Heart left ventricle (tissue), 16 donors: ENCODE measurements around the gene RAB32. TPM values are rescaled to one million over a fixed set of nuclear protein-coding genes. Genes with fewer than 3 reads are reported as not detected.

Source experiments
- ATAC-seq, 4 donors: fragments of 200-7000 bp; cut with Tn5 transposase; one replicate each; pipeline ENCODE4 v1.9.1; 2020 to 2022; ENCODE audit warnings: moderate library complexity in 4 of 4, mild to moderate bottlenecking in 3 of 4, moderate number of reproducible peaks in 1 of 4
- DNase-seq, 5 donors: peaks; one replicate each; pipeline ENCODE4 v3.0.0-alpha.2; 2020
- H3K27ac ChIP-seq, 12 donors: fragments of 200-600 bp; sonication (generic) in 4 of 12; one replicate each; pipeline versions ENCODE4 v1.5.0 to v1.8.0; 2016 to 2022; ENCODE audit warnings: mild to moderate bottlenecking in 2 of 12
- H3K27me3 ChIP-seq, 9 donors: fragments of 200-600 bp; sonication (generic) in 2 of 9; one replicate each; pipeline versions ENCODE4 v1.5.1 to v1.8.0; 2016 to 2022; ENCODE audit warnings: mild to moderate bottlenecking in 3 of 9
- H3K36me3 ChIP-seq, 9 donors: fragments of 200-600 bp; sonication (generic) in 2 of 9; one replicate each; pipeline versions ENCODE4 v1.5.0 to v1.8.0; 2018 to 2022; ENCODE audit warnings: mild to moderate bottlenecking in 2 of 9
- H3K4me1 ChIP-seq, 12 donors: fragments of 200-600 bp; sonication (generic) in 4 of 12; one replicate each; pipeline versions ENCODE4 v1.5.0 to v1.8.0; 2016 to 2022; ENCODE audit warnings: mild to moderate bottlenecking in 3 of 12
- H3K4me3 ChIP-seq, 12 donors: fragments of 200-600 bp; sonication (generic) in 4 of 12; one replicate each; pipeline versions ENCODE4 v1.5.0 to v1.8.0; 2017 to 2022; ENCODE audit warnings: mild to moderate bottlenecking in 9 of 12, moderate library complexity in 4 of 12
- H3K9me3 ChIP-seq, 12 donors: fragments of 200-600 bp; sonication (generic) in 4 of 12; one replicate each; pipeline versions ENCODE4 v1.5.0 to v1.8.0; 2016 to 2022; ENCODE audit warnings: mild to moderate bottlenecking in 1 of 12
- CTCF ChIP-seq, 12 donors: fragments of 200-600 bp; sonication (generic) in 4 of 12; IDR thresholded peaks; one replicate each; pipeline versions ENCODE4 v1.5.0 to v1.8.0; 2018 to 2022; ENCODE audit warnings: antibody characterized with exemption in 12 of 12, mild to moderate bottlenecking in 5 of 12
- POLR2A ChIP-seq, 2 donors: fragments of 450-650 bp; IDR thresholded peaks; one replicate each; pipeline ENCODE4 v1.6.1; 2017; ENCODE audit warnings: antibody characterized with exemption in 2 of 2, mild to moderate bottlenecking in 2 of 2, moderate library complexity in 2 of 2
- WGBS, 4 donors: extraction: QIAGEN DNeasy Blood & Tissue Kit in 2 of 4; methylation state at CpG; one replicate each; pipeline versions ENCODE4 v1.1.5 to v1.1.7; 2013 to 2018; 5-methylcytosine and 5-hydroxymethylcytosine counted together
- intact Hi-C, 10 donors: fragments of 100-400 bp; cut with DNase I; formaldehyde crosslinking; loops; one replicate each; pipeline versions ENCODE4 v1.11.1 to v1.14.2; 2022
- polyA plus RNA-seq, 2 donors: library from polyadenylated mRNA; stranded (reverse); fragments of 200-250 nt; gene quantifications; one replicate each; pipeline ENCODE4 v1.2.3, GENCODE V29; 2013
- total RNA-seq, 9 donors: library from RNA; depleted of rRNA in 2 of 9; stranded (reverse); fragments of >200 nt in 2 of 9; fragmentation: NEBNext Ultra II Directional in 3 of 9; extraction: Animal tissue kit (Norgen Biotek cat#: 25700) in 3 of 9; gene quantifications; one replicate each; pipeline versions ENCODE4 v1.1.0 to v1.2.4, GENCODE V29; 2016 to 2023
- donor health status: ischemic (EF 13 %, LVEDD 7.1; RV severe dilation, severe dysfunction).
- donor health status: healthy with polysubstance abuse.
- donor health status: DM: no; HTN: yes; CAD: no.
- donor health status: DM: no; HTN: no; CAD: no.
- donor health status: ischemic (EF 25% LVEDD 6.9; RV normal size, moderate dysfunction).
- donor health status: ischemic (EF 25% LVEDD 5.7; RV mildly dilated, moderate dysfunction).
- donor health status: healthy.
- donor health status: DM: yes; HTN: yes; CAD: no.
- donor health status: ischemic (EF 35%, LVEDD 5.7; RV mildly dilated, moderate dysfunction).
- donor health status: nonischemic (EF 11% LVEDD 7.7; RV severe dilation, severe dysfunction).
- donor health status: DM: yes; HTN: yes; CAD: no.
- donor health status: PGD.
- donor health status: ischemic (EF 29% LVEDD 5.4; RV normal size, mild dysfunction).
- donor health status: nonischemic (EF 23%, LVEDD 6.1; RV moderate dilation, normal function).

The RAB32 gene
- total and polyA plus RNA-seq, 11 donors, result 1.9 to 22.7 (median 7.7) TPM

- DNase-seq (no peak), ATAC-seq (no peak)
- Histone ChIP-seq H3K27me3 (no peaks in the 10 kb centered on the region), H3K4me3 (no peak overlapping the region), H3K36me3 (peaks cover 0 to 37% (median 23%) of the 10 kb centered on the region in 9 donors), H3K9me3 (no peaks in the 10 kb centered on the region), H3K4me1 (peaks cover 0 to 67% (median 22%) of the 10 kb centered on the region in 12 donors), H3K27ac (no peak overlapping the region)
- WGBS, 4 donors, result 83 to 96% (median 94%) methylated on average over 2 of the region's 2 CpGs
- TF ChIP-seq POLR2A (IDR thresholded peaks at IDR 0.05) (no peak), CTCF (IDR thresholded peaks at IDR 0.05) (no peak)
- intact Hi-C loops, result loop anchor here in 5 of 10 donors (10.0 kb wide), 4 partner anchors 146 to 734 kb away; partner anchors contain the start of genes SHPRH (in 3 of the 5) and FBXO30 (in 1 of the 5)
Observed at GRCh38 chr6:146548898-146549374, 5.3 kb downstream of the RAB32 start.

- H3K36me3 ChIP-seq, result peaks cover 0 to 55% (median 40%) of the 10 kb centered on the region in 9 donors
- H3K4me1 ChIP-seq, result peaks cover 0 to 56% (median 11%) of the 10 kb centered on the region in 12 donors
- WGBS, 4 donors, result 75 to 91% (median 84%) methylated on average over 6 of the region's 6 CpGs
- H3K9me3 ChIP-seq, result no peaks in the 10 kb centered on the region
- TF ChIP-seq POLR2A (IDR thresholded peaks at IDR 0.05) (no peak), CTCF (IDR thresholded peaks at IDR 0.05) (no peak)
- no peak for DNase-seq
- peak in 1 of 4 donors; percentile 64 for ATAC-seq
- no peak overlapping the region for H3K27ac ChIP-seq
- H3K27me3 ChIP-seq, result no peaks in the 10 kb centered on the region
- no peak overlapping the region for H3K4me3 ChIP-seq
- intact Hi-C loops, result no loop called here
Observed at GRCh38 chr6:146550911-146551310, 7.3 kb downstream of the RAB32 start.

- no peak overlapping the region for H3K27ac ChIP-seq
- no peak for DNase-seq
- H3K27me3 ChIP-seq, result no peaks in the 10 kb centered on the region
- 88 to 90% (median 88%) methylated on average over 7 of the region's 7 CpGs for WGBS, 4 donors
- intact Hi-C loops, result no loop called here
- ATAC-seq, result no peak
- H3K36me3 ChIP-seq, result peaks cover 0 to 55% (median 40%) of the 10 kb centered on the region in 9 donors
- H3K9me3 ChIP-seq, result no peaks in the 10 kb centered on the region
- peaks cover 0 to 50% (median 7%) of the 10 kb centered on the region in 12 donors for H3K4me1 ChIP-seq
- H3K4me3 ChIP-seq, result no peak overlapping the region
- TF ChIP-seq CTCF (IDR thresholded peaks at IDR 0.05), result no peak
- no peak for TF ChIP-seq POLR2A (IDR thresholded peaks at IDR 0.05)
Observed at GRCh38 chr6:146551545-146551944, 7.9 kb downstream of the RAB32 start.

GRCh38 chr6:146553377-146554135 is 9.9 kb downstream of the RAB32 start:
- Histone ChIP-seq H3K4me3 (no peak overlapping the region), H3K9me3 (no peaks in the 10 kb centered on the region), H3K36me3 (peaks cover 0 to 55% (median 40%) of the 10 kb centered on the region in 9 donors), H3K27me3 (no peaks in the 10 kb centered on the region), H3K27ac (no peak overlapping the region), H3K4me1 (peaks cover 0 to 30% (median 0%) of the 10 kb centered on the region in 12 donors)
- TF ChIP-seq CTCF (IDR thresholded peaks at IDR 0.05) (no peak), POLR2A (IDR thresholded peaks at IDR 0.05) (no peak)
- ATAC-seq, result no peak
- WGBS, 4 donors, result 65 to 69% (median 68%) methylated on average over 7 of the region's 7 CpGs
- DNase-seq, result no peak
- intact Hi-C loops, result no loop called here
